ENCODE data around the gene NPIPB6.

Gene NPIPB6

DNA sequence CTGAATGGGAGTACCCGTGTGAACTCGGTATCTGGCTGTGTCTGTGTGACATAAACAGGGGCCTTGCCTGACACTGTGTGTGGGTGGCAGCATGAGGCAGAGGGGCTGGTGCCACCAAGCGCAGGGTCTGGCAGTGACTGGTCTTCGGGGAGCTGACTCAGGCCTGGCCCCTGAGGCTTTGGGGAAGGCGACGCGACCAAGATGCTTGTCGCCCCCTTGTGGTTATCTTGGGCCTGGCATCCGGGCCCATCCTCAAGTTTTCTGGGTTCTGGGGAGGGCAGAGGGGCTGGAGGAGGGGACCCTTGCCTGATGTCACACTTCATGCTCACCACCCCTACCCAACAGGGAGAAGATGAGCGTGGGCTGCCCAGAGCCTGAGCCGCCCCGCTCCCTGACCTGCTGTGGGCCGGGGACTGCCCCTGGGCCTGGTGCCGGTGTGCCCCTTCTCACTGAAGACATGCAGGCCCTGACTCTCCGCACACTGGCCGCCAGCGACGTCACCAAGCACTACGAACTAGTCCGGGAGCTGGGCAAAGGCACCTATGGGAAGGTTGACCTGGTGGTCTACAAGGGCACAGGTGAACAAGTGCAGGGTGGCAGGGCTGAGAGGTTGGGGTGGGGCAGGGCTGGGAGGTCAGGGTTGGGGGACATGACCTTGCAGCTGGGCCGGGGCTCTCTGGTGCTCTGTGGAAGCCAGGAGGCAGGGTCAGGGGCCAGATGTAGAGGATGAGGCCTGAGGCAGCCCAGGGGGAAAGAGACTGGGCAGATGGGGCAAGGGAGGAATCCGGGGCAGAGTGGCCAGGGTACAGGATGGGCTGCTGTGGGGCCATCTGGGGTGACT is 46.0 kb downstream of the NPIPB6 start:
- H3K27ac ChIP-seq (ENCODE audit: low read length), result no peak overlapping the region
- peaks cover 43% of the 10 kb centered on the region for H3K27me3 ChIP-seq (replicated peaks; ENCODE audit: insufficient read depth, low read length)
- H3K9ac ChIP-seq (ENCODE audit: low read length), result no peak overlapping the region
- no peaks in the 10 kb centered on the region for H3K36me3 ChIP-seq (replicated peaks; ENCODE audit: insufficient read depth, low read length)
- no peaks in the 10 kb centered on the region for H3K79me2 ChIP-seq (ENCODE audit: low read length)
- H4K20me1 ChIP-seq (ENCODE audit: insufficient read depth, low read length), result no peaks in the 10 kb centered on the region
- no peak overlapping the region for H3K4me3 ChIP-seq (ENCODE audit: low read length)
- H2AFZ ChIP-seq (ENCODE audit: low read length), result no peak overlapping the region
- H3K4me1 ChIP-seq (ENCODE audit: low read length), result no peaks in the 10 kb centered on the region
- no peaks in the 10 kb centered on the region for H3F3A ChIP-seq (ENCODE audit: insufficient read depth, low read length)
- DNase-seq, result peak; percentile 57
- H3K4me2 ChIP-seq (ENCODE audit: low read depth, low read length), result no peak overlapping the region
- H3K9me3 ChIP-seq (replicated peaks; ENCODE audit: insufficient read depth, low read length), result no peaks in the 10 kb centered on the region
- H3K9me2 ChIP-seq (replicated peaks; ENCODE audit: insufficient read depth, low read length), result no peaks in the 10 kb centered on the region
- TF ChIP-seq EZH2phosphoT487 (IDR thresholded peaks at IDR 0.05; ENCODE audit: low read length), result no peak
- TF ChIP-seq, protein P1, sequence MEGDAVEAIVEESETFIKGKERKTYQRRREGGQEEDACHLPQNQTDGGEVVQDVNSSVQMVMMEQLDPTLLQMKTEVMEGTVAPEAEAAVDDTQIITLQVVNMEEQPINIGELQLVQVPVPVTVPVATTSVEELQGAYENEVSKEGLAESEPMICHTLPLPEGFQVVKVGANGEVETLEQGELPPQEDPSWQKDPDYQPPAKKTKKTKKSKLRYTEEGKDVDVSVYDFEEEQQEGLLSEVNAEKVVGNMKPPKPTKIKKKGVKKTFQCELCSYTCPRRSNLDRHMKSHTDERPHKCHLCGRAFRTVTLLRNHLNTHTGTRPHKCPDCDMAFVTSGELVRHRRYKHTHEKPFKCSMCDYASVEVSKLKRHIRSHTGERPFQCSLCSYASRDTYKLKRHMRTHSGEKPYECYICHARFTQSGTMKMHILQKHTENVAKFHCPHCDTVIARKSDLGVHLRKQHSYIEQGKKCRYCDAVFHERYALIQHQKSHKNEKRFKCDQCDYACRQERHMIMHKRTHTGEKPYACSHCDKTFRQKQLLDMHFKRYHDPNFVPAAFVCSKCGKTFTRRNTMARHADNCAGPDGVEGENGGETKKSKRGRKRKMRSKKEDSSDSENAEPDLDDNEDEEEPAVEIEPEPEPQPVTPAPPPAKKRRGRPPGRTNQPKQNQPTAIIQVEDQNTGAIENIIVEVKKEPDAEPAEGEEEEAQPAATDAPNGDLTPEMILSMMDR (IDR thresholded peaks at IDR 0.05; ENCODE audit: low read length), result peak; percentile 91
- TF ChIP-seq EZH2 (optimal IDR thresholded peaks at IDR 0.05; ENCODE audit: low read depth, low read length), result no peak

DNA sequence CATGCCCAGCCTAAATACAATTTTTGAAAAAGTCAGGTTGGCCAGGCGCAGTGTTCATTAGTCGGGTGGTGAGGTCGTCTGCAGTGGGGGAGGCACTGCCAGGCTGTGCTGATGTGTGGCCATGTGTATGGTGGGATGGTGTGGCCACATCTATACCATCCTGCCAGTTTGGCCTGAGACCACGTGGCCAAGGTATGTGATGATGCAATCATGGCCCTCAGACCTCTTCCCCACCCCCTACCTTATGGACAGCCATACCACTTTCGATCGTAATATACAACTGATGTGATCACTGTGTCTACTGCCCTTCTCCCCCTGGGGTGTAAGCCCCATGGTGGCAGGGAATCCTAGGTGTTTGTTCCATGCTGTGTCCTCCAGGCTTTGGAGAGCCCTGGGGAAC is 47.3 kb downstream of the NPIPB6 start:
- TF ChIP-seq, protein P1 (IDR thresholded peaks at IDR 0.05; ENCODE audit: low read length), result no peak
- TF ChIP-seq EZH2phosphoT487 (IDR thresholded peaks at IDR 0.05; ENCODE audit: low read length) (no peak), EZH2 (optimal IDR thresholded peaks at IDR 0.05; ENCODE audit: low read depth, low read length) (no peak)
- Histone ChIP-seq H4K20me1 (ENCODE audit: insufficient read depth, low read length) (no peaks in the 10 kb centered on the region), H3K4me3 (ENCODE audit: low read length) (no peak overlapping the region), H3F3A (ENCODE audit: insufficient read depth, low read length) (no peaks in the 10 kb centered on the region), H3K9ac (ENCODE audit: low read length) (no peak overlapping the region), H2AFZ (ENCODE audit: low read length) (no peak overlapping the region), H3K36me3 (replicated peaks; ENCODE audit: insufficient read depth, low read length) (no peaks in the 10 kb centered on the region), H3K9me2 (replicated peaks; ENCODE audit: insufficient read depth, low read length) (no peaks in the 10 kb centered on the region), H3K27me3 (replicated peaks; ENCODE audit: insufficient read depth, low read length) (peaks cover 49% of the 10 kb centered on the region), H3K4me2 (ENCODE audit: low read depth, low read length) (no peak overlapping the region), H3K27ac (ENCODE audit: low read length) (no peak overlapping the region), H3K4me1 (ENCODE audit: low read length) (no peaks in the 10 kb centered on the region), H3K9me3 (replicated peaks; ENCODE audit: insufficient read depth, low read length) (no peaks in the 10 kb centered on the region), H3K79me2 (ENCODE audit: low read length) (no peaks in the 10 kb centered on the region)
- DNase-seq, result no peak

DNA sequence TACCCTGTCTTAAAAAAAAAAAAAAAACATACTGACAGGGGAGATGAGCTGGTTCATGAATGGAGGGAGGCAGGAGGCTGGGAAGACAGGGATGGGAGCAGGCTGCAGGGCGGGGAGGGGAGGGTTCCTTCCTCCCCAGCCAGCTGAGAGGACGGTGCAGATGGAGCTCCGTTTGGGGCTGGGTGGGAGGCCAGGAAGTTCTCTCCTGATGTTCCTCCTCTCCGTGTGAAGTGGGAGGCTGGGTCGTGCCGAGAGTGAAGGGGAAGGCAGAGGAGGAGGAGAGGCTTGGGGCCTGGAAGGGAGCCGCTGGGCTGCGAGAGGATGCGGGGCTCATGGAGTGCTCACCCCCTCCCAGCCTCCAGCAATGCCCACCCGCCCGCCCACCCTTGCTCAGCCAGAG is 49.7 kb downstream of the NPIPB6 start:
- H3K4me1 ChIP-seq (ENCODE audit: low read length), result no peaks in the 10 kb centered on the region
- no peaks in the 10 kb centered on the region for H3K36me3 ChIP-seq (replicated peaks; ENCODE audit: insufficient read depth, low read length)

More for the DNA sequence above, 49.7 kb downstream of the NPIPB6 start:
- Histone ChIP-seq H3K4me2 (ENCODE audit: low read depth, low read length) (no peak overlapping the region), H3K9me3 (replicated peaks; ENCODE audit: insufficient read depth, low read length) (no peaks in the 10 kb centered on the region), H3K27me3 (replicated peaks; ENCODE audit: insufficient read depth, low read length) (peaks cover 61% of the 10 kb centered on the region), H3K9ac (ENCODE audit: low read length) (no peak overlapping the region), H3K4me3 (ENCODE audit: low read length) (no peak overlapping the region), H3K9me2 (replicated peaks; ENCODE audit: insufficient read depth, low read length) (no peaks in the 10 kb centered on the region), H4K20me1 (ENCODE audit: insufficient read depth, low read length) (no peaks in the 10 kb centered on the region), H2AFZ (ENCODE audit: low read length) (no peak overlapping the region), H3K79me2 (ENCODE audit: low read length) (no peaks in the 10 kb centered on the region), H3K27ac (ENCODE audit: low read length) (no peak overlapping the region), H3F3A (ENCODE audit: insufficient read depth, low read length) (no peaks in the 10 kb centered on the region)
- TF ChIP-seq EZH2phosphoT487 (IDR thresholded peaks at IDR 0.05; ENCODE audit: low read length) (no peak), EZH2 (optimal IDR thresholded peaks at IDR 0.05; ENCODE audit: low read depth, low read length) (no peak)
- TF ChIP-seq, protein P1 (IDR thresholded peaks at IDR 0.05; ENCODE audit: low read length), result no peak
- DNase-seq, result no peak
